Hair follicle dermal papilla cell (primary cell): Measurements from ENCODE around the gene IFT57. TPM values are rescaled to one million over a fixed set of nuclear protein-coding genes. Genes with fewer than 3 reads are reported as not detected.

Source experiments
- total RNA-seq: library from RNA; depleted of rRNA; stranded (reverse); fragments of >200 nt; gene quantifications from 2 replicates; pipeline ENCODE4 v1.2.3, GENCODE V29; 2012

IFT57 gene
- 44.0 and 46.0 TPM in 2 replicates for total RNA-seq

DNA sequence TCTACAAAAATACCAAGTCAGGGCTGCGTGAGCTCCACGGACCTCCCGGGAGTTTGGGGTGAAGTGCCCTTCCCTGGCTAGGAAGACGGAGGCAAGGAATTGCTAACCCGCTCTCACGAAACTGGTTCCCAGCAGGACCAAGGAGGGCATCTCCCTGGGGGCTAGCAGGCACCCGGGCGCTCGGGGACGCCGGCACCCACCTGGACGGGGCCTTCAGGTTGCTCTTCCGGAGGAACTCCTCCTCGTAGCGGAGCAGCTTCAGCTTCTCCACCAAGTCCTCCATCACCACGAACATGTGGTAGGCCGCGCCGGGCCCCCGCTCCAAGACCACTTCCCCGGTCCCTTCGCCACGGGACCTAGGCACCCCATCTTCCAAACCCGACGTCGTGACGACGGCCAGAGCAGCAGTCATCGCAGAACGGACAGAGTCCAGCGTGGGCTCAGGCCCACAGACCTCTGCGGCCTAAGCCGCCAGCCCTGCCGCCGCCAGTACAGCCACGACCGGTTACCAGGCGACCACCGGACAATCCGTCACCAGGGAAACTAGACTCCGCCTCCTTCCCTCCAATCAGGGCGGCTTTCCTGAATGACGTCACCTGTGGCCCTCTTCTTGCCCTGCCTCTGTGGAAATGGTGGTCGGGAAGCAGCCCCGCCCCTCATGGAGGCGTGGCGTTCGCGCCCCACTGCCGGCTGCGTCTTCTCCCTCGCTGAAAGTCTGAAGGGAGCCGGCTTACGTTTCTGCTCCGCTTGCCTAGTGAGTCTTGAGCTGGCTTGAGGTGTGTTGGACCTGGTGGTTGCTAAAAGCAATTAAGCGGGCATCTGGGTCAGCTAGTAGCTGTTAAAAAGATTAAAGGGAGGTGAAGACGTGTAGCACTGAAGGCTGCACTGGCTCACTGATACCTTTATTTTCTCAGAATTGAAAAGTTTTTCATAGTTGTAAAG is at the start of gene IFT57:
Gene IFT57, minus strand, starts transcription at position 514 of the 942 bp plus-strand sequence. Its CDS starts 102 bp downstream, at position 412.

Other genes with a start within 250 kb of the IFT57 start
- gene CD47, start 131.4 kb downstream of the IFT57 start, total RNA-seq, result 108 and 123 TPM in 2 replicates
- not detected in 2 replicates for gene HHLA2, start 74.1 kb upstream of the IFT57 start, total RNA-seq